Calu3 (cell line): ENCODE results near the gene DYNC1H1. TPM values are rescaled to one million over a fixed set of nuclear protein-coding genes. Genes with fewer than 3 reads are reported as not detected.

Experiments used
- BruUV-seq: library from RNA; stranded (reverse); fragments of 400-500 nt; replicated peaks from 2 replicates; lab custom pipeline; 2021; lab: Mats Ljungman, UMichigan
- CTCF ChIA-PET: fragments of 300-600 bp; sonication (Branson Sonifier 250); formaldehyde crosslinking; loops from one replicate; lab custom pipeline; 2022; ENCODE audit warnings: antibody characterized with exemption; lab: Charles Lee
- DNase-seq: peaks from one replicate; pipeline ENCODE4 v3.0.0; 2022
- H3K27ac Mint-ChIP-seq: one replicate; pipeline ENCODE4 v1.8.0; 2022; ENCODE audit warnings: mixed read lengths; ENCODE audit not compliant: unreplicated experiment
- H3K27me3 Mint-ChIP-seq: one replicate; pipeline ENCODE4 v1.8.0; 2022; ENCODE audit warnings: mixed read lengths; ENCODE audit not compliant: unreplicated experiment
- H3K36me3 Mint-ChIP-seq: one replicate; pipeline ENCODE4 v1.8.0; 2022; ENCODE audit warnings: mild to moderate bottlenecking, moderate library complexity, mixed read lengths; ENCODE audit not compliant: insufficient read depth, unreplicated experiment
- H3K4me1 Mint-ChIP-seq: one replicate; pipeline ENCODE4 v1.8.0; 2022; ENCODE audit warnings: mild to moderate bottlenecking, low read depth, mixed read lengths; ENCODE audit not compliant: unreplicated experiment
- H3K4me3 Mint-ChIP-seq: one replicate; pipeline ENCODE4 v1.8.0; 2022; ENCODE audit warnings: mild to moderate bottlenecking, low read depth, moderate library complexity, mixed read lengths; ENCODE audit not compliant: unreplicated experiment
- H3K9me3 Mint-ChIP-seq: one replicate; pipeline ENCODE4 v1.8.0; 2022; ENCODE audit warnings: low read depth, mixed read lengths; ENCODE audit not compliant: unreplicated experiment
- CTCF ChIP-seq: fragments of 200-600 bp; IDR thresholded peaks from one replicate; pipeline ENCODE4 v1.8.0; 2022; ENCODE audit warnings: antibody characterized with exemption; ENCODE audit not compliant: unreplicated experiment
- intact Hi-C: fragments of 100-400 bp; cut with micrococcal nuclease; formaldehyde crosslinking; loops from one replicate; pipeline ENCODE4 v1.10.0; 2022; ENCODE audit not compliant: unreplicated experiment
- total RNA-seq: library from RNA; stranded (reverse); gene quantifications from 2 replicates; pipeline ENCODE4 v1.2.3, GENCODE V29; 2022

DYNC1H1 gene
- total RNA-seq, 1 experiment from 2014 or later = 529 TPM

- Mint-ChIP-seq H3K9me3 (no peaks in the 10 kb centered on the region), H3K4me3 (no peak overlapping the region), H3K27me3 (peaks cover 59% of the 10 kb centered on the region), H3K4me1 (peaks cover 6% of the 10 kb centered on the region), H3K27ac (no peak overlapping the region), H3K36me3 (peaks cover 28% of the 10 kb centered on the region)
- no peak for DNase-seq
- CTCF ChIA-PET = no interaction called here
- TF ChIP-seq CTCF = no peak
- BruUV-seq = no TSS peak
- intact Hi-C loops = no loop called here
Observed at GRCh38 chr14:101944451-101944850, 19.9 kb upstream of the DYNC1H1 start.

GRCh38 chr14:101945171-101945570 is 19.2 kb upstream of the DYNC1H1 start:
- intact Hi-C loops = no loop called here

GRCh38 chr14:101947577-101947903 is 16.8 kb upstream of the DYNC1H1 start:
- CTCF ChIA-PET = interaction anchor here (0.9 to 1.5 kb wide), 2 partner anchors 177 to 240 kb away, joined by 3 to 7 read pairs; no protein-coding TSS in a partner anchor
- Mint-ChIP-seq H3K36me3 (peaks cover 34% of the 10 kb centered on the region), H3K27me3 (peaks cover 36% of the 10 kb centered on the region), H3K9me3 (no peaks in the 10 kb centered on the region), H3K27ac (peak overlapping the region; percentile 98), H3K4me3 (peak overlapping the region; percentile 96), H3K4me1 (peaks cover 9% of the 10 kb centered on the region)
- no peak for DNase-seq
- intact Hi-C loops = no loop called here
- BruUV-seq = TSS peak; percentile 99
- TF ChIP-seq CTCF = no peak

More at GRCh38 chr14:101945171-101945570, 19.2 kb upstream of the DYNC1H1 start:
- Mint-ChIP-seq H3K4me1 (peaks cover 9% of the 10 kb centered on the region), H3K36me3 (peaks cover 34% of the 10 kb centered on the region), H3K4me3 (no peak overlapping the region), H3K27me3 (peaks cover 54% of the 10 kb centered on the region), H3K27ac (no peak overlapping the region), H3K9me3 (no peaks in the 10 kb centered on the region)
- BruUV-seq = no TSS peak
- TF ChIP-seq CTCF = no peak
- CTCF ChIA-PET = no interaction called here
- DNase-seq = no peak

- Mint-ChIP-seq H3K27ac (peak overlapping the region; percentile 98), H3K27me3 (peaks cover 31% of the 10 kb centered on the region), H3K4me3 (peak overlapping the region; percentile 96), H3K36me3 (peaks cover 34% of the 10 kb centered on the region), H3K4me1 (peaks cover 9% of the 10 kb centered on the region), H3K9me3 (no peaks in the 10 kb centered on the region)
- CTCF ChIA-PET = interaction anchor here (0.6 to 1.5 kb wide), 4 partner anchors 20 to 1389 kb away, joined by 3 to 7 read pairs (median 3); no protein-coding TSS in a partner anchor
- DNase-seq = peak; percentile 99
- intact Hi-C loops = no loop called here
- no peak for TF ChIP-seq CTCF
- TSS peak; percentile 77 for BruUV-seq
Observed at GRCh38 chr14:101947904-101948665, 16.3 kb upstream of the DYNC1H1 start.
